SK-N-SH (cell line): Measurements from ENCODE around the gene CLASP1. TPM values are rescaled to one million over a fixed set of nuclear protein-coding genes. Genes with fewer than 3 reads are reported as not detected.

ENCODE experiments used
- CTCF ChIA-PET: fragments of 300-600, 350-600 bp; formaldehyde crosslinking; extraction: SDS; loops from one replicate; lab custom pipeline; 2021; lab: Yijun Ruan, JAX
- POLR2A ChIA-PET: fragments of 350-600 bp; sonication (Branson Sonifier 250); formaldehyde crosslinking; extraction: SDS; loops from one replicate; lab custom pipeline; 2020; ENCODE audit warnings: antibody characterized with exemption, inconsistent platforms; lab: Yijun Ruan, JAX
- DNase-seq: peaks from one replicate; pipeline ENCODE4 v3.0.0; 2012
- H2AFZ ChIP-seq: fragments of 200-600 bp; sonication (generic); 2 replicates; pipeline ENCODE4 v1.8.1; 2016; ENCODE audit warnings: antibody characterized with exemption, mild to moderate bottlenecking, low read depth
- H3F3A ChIP-seq: fragments of 200-600 bp; sonication (generic); replicated peaks from 2 replicates; pipeline ENCODE3; 2016; ENCODE audit warnings: antibody characterized with exemption, mild to moderate bottlenecking; ENCODE audit not compliant: insufficient read depth
- H3K27ac ChIP-seq, 2 experiments: fragments of 200-500 bp in 1 of 2; fragments of 200-600 bp in 1 of 2; sonication (Bioruptor generic) in 1 of 2; sonication (generic), shearing (Covaris generic) in 1 of 2; 2 replicates each; pipeline versions ENCODE4 v1.5.1 to v1.6.1; 2014 to 2016; ENCODE audit warnings: low read depth in 2 of 2, inconsistent platforms in 1 of 2, low read length in 1 of 2, mild to moderate bottlenecking in 1 of 2, mixed read lengths in 1 of 2
- H3K27me3 ChIP-seq: fragments of 200-600 bp; sonication (generic), shearing (Covaris generic); 2 replicates; pipeline ENCODE4 v1.6.1; 2016; ENCODE audit warnings: mixed run types; ENCODE audit not compliant: insufficient read depth
- H3K36me3 ChIP-seq, 2 experiments: fragments of 200-500 bp in 1 of 2; fragments of 200-600 bp in 1 of 2; sonication (Bioruptor generic) in 1 of 2; sonication (generic) in 1 of 2; replicated peaks in 1 of 2; 2 replicates each; pipeline versions ENCODE3 to v1.5.1; 2014 to 2016; ENCODE audit warnings: low read length in 1 of 2, mild to moderate bottlenecking in 1 of 2; ENCODE audit not compliant: insufficient read depth in 2 of 2, control insufficient read depth in 1 of 2
- H3K4me1 ChIP-seq, 2 experiments: fragments of 200-500 bp in 1 of 2; fragments of 200-600 bp in 1 of 2; sonication (Bioruptor generic) in 1 of 2; sonication (generic), shearing (Covaris generic) in 1 of 2; 2 replicates each; pipeline versions ENCODE4 v1.5.1 to v1.6.1; 2014 to 2016; ENCODE audit warnings: low read depth in 1 of 2, low read length in 1 of 2, mixed run types in 1 of 2; ENCODE audit not compliant: insufficient read depth in 2 of 2, control insufficient read depth in 1 of 2
- H3K4me2 ChIP-seq: fragments of 200-600 bp; sonication (generic), shearing (Covaris generic); 2 replicates; pipeline ENCODE4 v1.6.1; 2017; ENCODE audit warnings: mixed run types
- H3K4me3 ChIP-seq, 2 experiments: fragments of 200-500 bp in 1 of 2; fragments of 200-600 bp in 1 of 2; sonication (Bioruptor generic) in 1 of 2; sonication (generic), shearing (Covaris generic) in 1 of 2; 2 replicates each; pipeline versions ENCODE4 v1.5.1 to v1.8.1; 2014 to 2016; ENCODE audit warnings: low read depth in 2 of 2, inconsistent platforms in 1 of 2, low read length in 1 of 2, mild to moderate bottlenecking in 1 of 2, mixed read lengths in 1 of 2, moderate library complexity in 1 of 2
- H3K79me2 ChIP-seq: fragments of 200-600 bp; sonication (generic); 2 replicates; pipeline ENCODE4 v1.8.1; 2017; ENCODE audit warnings: mild to moderate bottlenecking; ENCODE audit not compliant: insufficient read depth
- H3K9ac ChIP-seq: fragments of 200-600 bp; sonication (generic); 2 replicates; pipeline ENCODE4 v1.6.1; 2017; ENCODE audit warnings: mixed run types
- H3K9me2 ChIP-seq: fragments of 200-600 bp; sonication (generic); 2 replicates; pipeline ENCODE4 v1.6.1; 2017; ENCODE audit warnings: mixed run types
- H3K9me3 ChIP-seq: fragments of 200-600 bp; sonication (generic); 2 replicates; pipeline ENCODE4 v1.6.1; 2017; ENCODE audit warnings: mixed run types, mild to moderate bottlenecking, moderate library complexity
- H4K20me1 ChIP-seq: fragments of 200-600 bp; sonication (generic); 2 replicates; pipeline ENCODE4 v1.6.1; 2017; ENCODE audit warnings: mild to moderate bottlenecking, mixed run types; ENCODE audit not compliant: insufficient read depth
- ELF1 ChIP-seq: IDR thresholded peaks from 2 replicates; pipeline ENCODE4 v1.4.0; 2012
- EP300 ChIP-seq, 2 experiments: IDR thresholded peaks; 2 replicates each; pipeline versions ENCODE4 v1.4.0 to v1.6.1; 2012; ENCODE audit warnings: borderline replicate concordance in 1 of 2, low read depth in 1 of 2, low read length in 1 of 2
- FOSL2 ChIP-seq: IDR thresholded peaks from 2 replicates; pipeline ENCODE4 v1.4.0; 2012; ENCODE audit warnings: low read depth, mild to moderate bottlenecking, moderate library complexity, borderline replicate concordance
- FOXJ3 ChIP-seq: sonication (generic); formaldehyde crosslinking; IDR thresholded peaks from 2 replicates; pipeline ENCODE4 v1.5.1; 2020; ENCODE audit warnings: mild to moderate bottlenecking, missing genetic modification reagents
- GABPA ChIP-seq: IDR thresholded peaks from 2 replicates; pipeline ENCODE4 v1.4.0; 2012; ENCODE audit warnings: low read depth, mild to moderate bottlenecking
- GATA2 ChIP-seq: sonication (generic); formaldehyde crosslinking; IDR thresholded peaks from 2 replicates; pipeline ENCODE4 v1.5.0; 2020; ENCODE audit warnings: mild to moderate bottlenecking, missing genetic modification reagents
- MAX ChIP-seq: IDR thresholded peaks from 2 replicates; pipeline ENCODE4 v1.4.0; 2012; ENCODE audit warnings: low read depth
- MXI1 ChIP-seq: IDR thresholded peaks from 2 replicates; pipeline ENCODE4 v1.6.1; 2012; ENCODE audit warnings: mild to moderate bottlenecking, low read depth, low read length, improper control_type of control experiment
- NFIC ChIP-seq: IDR thresholded peaks from 2 replicates; pipeline ENCODE4 v1.4.0; 2012; ENCODE audit warnings: borderline replicate concordance
- POLR2AphosphoS5 ChIP-seq: IDR thresholded peaks from 2 replicates; pipeline ENCODE4 v1.6.1; 2012; ENCODE audit warnings: low read depth, low read length
- RAD21 ChIP-seq: IDR thresholded peaks from 2 replicates; pipeline ENCODE4 v1.6.1; 2012; ENCODE audit warnings: mild to moderate bottlenecking, low read length
- RCOR1 ChIP-seq: fragments of 150-350 bp; IDR thresholded peaks from 2 replicates; pipeline ENCODE4 v1.6.1; 2017; ENCODE audit warnings: antibody characterized with exemption, low read length
- RFX5 ChIP-seq: IDR thresholded peaks from 2 replicates; pipeline ENCODE4 v1.6.1; 2012; ENCODE audit warnings: mild to moderate bottlenecking, improper control_type of control experiment, low read length
- SIN3A ChIP-seq: IDR thresholded peaks from 2 replicates; pipeline ENCODE4 v1.6.1; 2012; ENCODE audit warnings: low read depth, mild to moderate bottlenecking, low read length, moderate library complexity, borderline replicate concordance
- TCF12 ChIP-seq: IDR thresholded peaks from 2 replicates; pipeline ENCODE4 v1.4.0; 2012
- YY1 ChIP-seq: IDR thresholded peaks from 2 replicates; pipeline ENCODE4 v1.4.0; 2012; ENCODE audit warnings: low read depth, mild to moderate bottlenecking
- WGBS: methylation state at CpG from one replicate; pipeline ENCODE4 v1.1.6; 2017; ENCODE audit warnings: low lambda C conversion rate; 5-methylcytosine and 5-hydroxymethylcytosine counted together
- polyA plus RNA-seq, 3 experiments: library from polyadenylated mRNA; depleted of rRNA; stranded (reverse); fragments of >200 nt; gene quantifications; 2 replicates each; pipeline ENCODE4 v1.2.3, GENCODE V29; 2012
- TF ChIP-seq, protein P1 (sequence below): IDR thresholded peaks from 2 replicates; pipeline ENCODE4; 2012

The CLASP1 gene
- polyA plus RNA-seq, 1 of the 3 experiments (the other 2 are of a cell fraction): 4.9 TPM

DNA sequence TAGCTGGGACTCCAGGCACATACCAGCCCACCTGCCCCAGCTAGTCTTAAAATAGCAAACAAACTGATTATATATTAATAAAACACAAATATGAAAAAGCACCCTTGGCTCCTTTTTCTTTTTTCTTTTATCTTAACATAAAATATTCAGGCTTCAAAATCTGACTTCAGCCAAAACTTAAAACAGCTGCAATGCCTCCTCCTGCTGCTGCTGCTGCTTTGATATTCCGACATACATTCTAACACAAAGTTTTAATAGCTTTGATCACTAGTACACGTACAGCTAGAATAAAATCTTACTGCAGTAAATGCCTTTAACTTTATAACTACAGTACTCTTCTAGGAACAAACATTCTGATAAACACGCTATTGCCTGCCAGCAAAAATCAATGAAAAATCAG, 190.0 kb downstream of the CLASP1 start:
- Histone ChIP-seq H3K4me2 (no peak overlapping the region), H3K27me3 (no peaks in the 10 kb centered on the region), H3K9me2 (no peaks in the 10 kb centered on the region), H3K27ac (no peak overlapping the region), H3K36me3 (peaks cover 39 to 68% of the 10 kb centered on the region in 2 experiments), H3F3A (no peaks in the 10 kb centered on the region)
- no peak for TF ChIP-seq FOSL2
- TF ChIP-seq RCOR1: no peak
- TF ChIP-seq TCF12: no peak
- no peak for TF ChIP-seq MAX
- TF ChIP-seq GATA2 (CRISPR knock-in tag): no peak
- no peak for TF ChIP-seq RFX5
- no peak for TF ChIP-seq GABPA
- TF ChIP-seq RAD21: no peak
- no peak for TF ChIP-seq EP300 (IDR thresholded peaks at IDR 0.05; ENCODE audit: borderline replicate concordance in 1 of 2, low read depth in 1 of 2, low read length in 1 of 2)
- TF ChIP-seq, all 33 proteins: peak for 0
- Histone ChIP-seq H4K20me1 (no peaks in the 10 kb centered on the region), H3K79me2 (no peaks in the 10 kb centered on the region), H3K9ac (no peak overlapping the region), H2AFZ (no peak overlapping the region), H3K4me3 (no peak overlapping the region), H3K4me1 (no peaks in the 10 kb centered on the region), H3K9me3 (no peaks in the 10 kb centered on the region)
- ChIA-PET POLR2A (interaction anchor here (0.6 to 0.7 kb wide), 2 partner anchors 277 to 289 kb away, joined by 3 to 6 read pairs; partner anchors contain the start of gene NIFK), CTCF (interaction anchor here (0.7 to 2.8 kb wide), 4 partner anchors 9 to 23 kb away, joined by 3 to 9 read pairs (median 4); no protein-coding TSS in a partner anchor)
- no peak for DNase-seq
- 98% methylated on average over 3 of the region's 3 CpGs for WGBS

DNA sequence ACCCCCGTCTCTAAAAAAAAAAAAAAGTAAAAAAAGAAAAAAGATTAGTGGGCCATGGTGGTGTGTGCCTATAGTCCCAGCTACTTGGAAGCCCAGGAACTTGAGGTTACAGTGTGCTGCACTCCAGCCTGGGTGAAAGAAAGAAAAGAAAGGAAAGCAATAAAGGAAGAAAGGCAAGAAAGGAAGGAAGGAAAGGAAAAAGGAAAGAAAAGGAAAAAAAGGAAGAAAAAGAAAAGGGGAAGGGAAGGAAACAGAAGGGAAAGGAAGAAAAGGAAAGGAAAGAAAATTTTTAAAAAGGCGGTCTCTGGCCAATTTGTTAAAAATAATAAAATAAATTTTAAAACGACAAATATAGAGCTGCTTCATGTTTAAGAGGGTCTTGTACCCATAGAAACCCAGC, 192.9 kb downstream of the CLASP1 start:
- no peaks in the 10 kb centered on the region for H4K20me1 ChIP-seq
- TF ChIP-seq NFIC (no peak), POLR2AphosphoS5 (no peak), ELF1 (no peak), MXI1 (no peak), YY1 (no peak), SIN3A (no peak), FOXJ3 (no peak)
- TF ChIP-seq, protein P1, sequence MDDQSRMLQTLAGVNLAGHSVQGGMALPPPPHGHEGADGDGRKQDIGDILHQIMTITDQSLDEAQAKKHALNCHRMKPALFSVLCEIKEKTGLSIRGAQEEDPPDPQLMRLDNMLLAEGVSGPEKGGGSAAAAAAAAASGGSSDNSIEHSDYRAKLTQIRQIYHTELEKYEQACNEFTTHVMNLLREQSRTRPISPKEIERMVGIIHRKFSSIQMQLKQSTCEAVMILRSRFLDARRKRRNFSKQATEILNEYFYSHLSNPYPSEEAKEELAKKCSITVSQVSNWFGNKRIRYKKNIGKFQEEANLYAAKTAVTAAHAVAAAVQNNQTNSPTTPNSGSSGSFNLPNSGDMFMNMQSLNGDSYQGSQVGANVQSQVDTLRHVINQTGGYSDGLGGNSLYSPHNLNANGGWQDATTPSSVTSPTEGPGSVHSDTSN: no peak
- no peak overlapping the region for H3K9ac ChIP-seq
- 98% methylated on average over 3 of the region's 3 CpGs for WGBS
- H3K27me3 ChIP-seq: no peaks in the 10 kb centered on the region
- H3K27ac ChIP-seq: no peak overlapping the region
- H3K9me3 ChIP-seq: no peaks in the 10 kb centered on the region
- H2AFZ ChIP-seq: no peak overlapping the region
- H3K79me2 ChIP-seq: no peaks in the 10 kb centered on the region
- no peak overlapping the region for H3K4me2 ChIP-seq
- no peak for DNase-seq
- H3K36me3 ChIP-seq: peaks cover 39 to 59% of the 10 kb centered on the region in 2 experiments
- H3F3A ChIP-seq: peaks cover 4% of the 10 kb centered on the region
- H3K4me1 ChIP-seq: no peaks in the 10 kb centered on the region
- H3K9me2 ChIP-seq: no peaks in the 10 kb centered on the region
- ChIA-PET CTCF (no interaction called here), POLR2A (no interaction called here)
- no peak overlapping the region for H3K4me3 ChIP-seq
